HepG2 (cell line): Measurements from ENCODE around the gene PRKCSH. TPM values are rescaled to one million over a fixed set of nuclear protein-coding genes. Genes with fewer than 3 reads are reported as not detected.

Experiments
- ATAC-seq: fragments of 200-7000 bp; cut with Tn5 transposase; 3 replicates; pipeline ENCODE4 v1.9.1; 2020; ENCODE audit warnings: mild to moderate bottlenecking, moderate library complexity
- BruUV-seq: library from RNA; stranded (reverse); fragments of 400-500 nt; replicated peaks from 2 replicates; lab custom pipeline; 2021; lab: Mats Ljungman, UMichigan
- CTCF ChIA-PET: fragments of 300-600 bp; formaldehyde crosslinking; extraction: SDS; loops from one replicate; lab custom pipeline; 2021; ENCODE audit warnings: low total read pairs, inconsistent platforms, low intra/inter-chr PET ratio; lab: Yijun Ruan, JAX
- POLR2A ChIA-PET: fragments of 350-600 bp; sonication (Branson Sonifier 250); formaldehyde crosslinking; loops from one replicate; lab custom pipeline; 2020; ENCODE audit warnings: antibody characterized with exemption, inconsistent platforms; lab: Yijun Ruan, JAX
- DNase-seq: peaks from one replicate; pipeline ENCODE4 v3.0.0-alpha.2; 2015; ENCODE audit warnings: low spot score
- FAIRE-seq: peaks from 3 replicates; lab custom pipeline; 2011; peaks lifted over from hg19 to GRCh38; lab: Jason Lieb, UNC
- H2AFZ ChIP-seq: one replicate; pipeline ENCODE4 v1.6.1; 2011; ENCODE audit warnings: low read length, inconsistent platforms
- H3K27ac ChIP-seq: fragments of 300-600 bp; 3 replicates; pipeline ENCODE4 v1.8.0; 2011; ENCODE audit warnings: mixed run types, mild to moderate bottlenecking, mixed read lengths, low read length, inconsistent platforms; ENCODE audit not compliant: insufficient read depth; ENCODE audit errors: extremely low read length
- H3K27me3 ChIP-seq, 2 experiments: fragments of 200-600 bp in 1 of 2; 2 replicates in 1 of 2; 3 replicates in 1 of 2; pipeline versions ENCODE4 v1.6.0 to v1.8.0; 2011; ENCODE audit warnings: low read length in 2 of 2, mild to moderate bottlenecking in 2 of 2, moderate library complexity in 2 of 2, inconsistent platforms in 1 of 2; ENCODE audit not compliant: insufficient read depth in 2 of 2, control insufficient read depth in 1 of 2
- H3K36me3 ChIP-seq, 2 experiments: fragments of 200-600 bp in 1 of 2; replicated peaks in 1 of 2; 2 replicates in 1 of 2; 3 replicates in 1 of 2; pipeline versions ENCODE4 v1.5.1 to v1.8.0; 2011; ENCODE audit warnings: low read length in 2 of 2, inconsistent platforms in 1 of 2; ENCODE audit not compliant: insufficient read depth in 2 of 2, control insufficient read depth in 1 of 2
- H3K4me1 ChIP-seq: 2 replicates; pipeline ENCODE4 v1.5.1; 2012; ENCODE audit warnings: low read length, inconsistent platforms; ENCODE audit not compliant: insufficient read depth
- H3K4me2 ChIP-seq: 2 replicates; pipeline ENCODE4 v1.6.0; 2011; ENCODE audit warnings: low read depth, low read length, inconsistent platforms
- H3K4me3 ChIP-seq, 3 experiments: fragments of 200-600 bp in 1 of 3; sonication (generic), shearing (Covaris generic) in 1 of 3; replicated peaks in 1 of 3; 2 replicates each; pipeline ENCODE4 v1.5.1; 2011 to 2016; ENCODE audit warnings: low read length in 3 of 3, inconsistent platforms in 2 of 3, low read depth in 2 of 3, mild to moderate bottlenecking in 2 of 3, control low read depth in 1 of 3, mixed read lengths in 1 of 3; ENCODE audit not compliant: insufficient read depth in 1 of 3
- H3K79me2 ChIP-seq: one replicate; pipeline ENCODE4 v1.6.1; 2011; ENCODE audit warnings: low read length, inconsistent platforms; ENCODE audit not compliant: insufficient read depth
- H3K9ac ChIP-seq: 2 replicates; pipeline ENCODE4 v1.6.0; 2011; ENCODE audit warnings: mild to moderate bottlenecking, low read depth, low read length, inconsistent platforms; ENCODE audit not compliant: insufficient read depth
- H3K9me3 ChIP-seq: 2 replicates; pipeline ENCODE4 v1.5.1; 2012; ENCODE audit warnings: mild to moderate bottlenecking, low read length
- H4K20me1 ChIP-seq: 2 replicates; pipeline ENCODE4 v1.6.0; 2011; ENCODE audit warnings: inconsistent platforms, mild to moderate bottlenecking, low read length, moderate library complexity; ENCODE audit not compliant: insufficient read depth
- HIVEP1 ChIP-seq: sonication (generic); formaldehyde crosslinking; IDR thresholded peaks from 2 replicates; pipeline ENCODE4 v1.4.0; 2020; ENCODE audit warnings: mild to moderate bottlenecking, missing genetic modification reagents
- RELA ChIP-seq: sonication (generic); formaldehyde crosslinking; IDR thresholded peaks from 2 replicates; pipeline ENCODE4 v1.4.0; 2020; ENCODE audit warnings: missing genetic modification reagents
- ZNF20 ChIP-seq: sonication (generic); formaldehyde crosslinking; IDR thresholded peaks from 2 replicates; pipeline ENCODE4 v1.4.0; 2020; ENCODE audit warnings: mild to moderate bottlenecking, moderate library complexity, missing genetic modification reagents
- ZNF292 ChIP-seq: sonication (generic); formaldehyde crosslinking; IDR thresholded peaks from 2 replicates; pipeline ENCODE4 v1.8.1; 2022; ENCODE audit warnings: mild to moderate bottlenecking, low read depth, missing genetic modification reagents, borderline replicate concordance
- WGBS: methylation state at CpG from one replicate; pipeline ENCODE4 v1.1.6; 2017; ENCODE audit warnings: low lambda C conversion rate; 5-methylcytosine and 5-hydroxymethylcytosine counted together
- in situ Hi-C: cut with HindIII; loops from 2 replicates; pipeline ENCODE4 v1.10.0; 2017; ENCODE audit warnings: low pct_unique_long_range_greater_than_20kb; ENCODE audit not compliant: extremely low pct_ligation_motif_present
- intact Hi-C: fragments of 100-400 bp; cut with micrococcal nuclease; formaldehyde crosslinking; loops from one replicate; pipeline ENCODE4 v1.10.0; 2022; ENCODE audit not compliant: unreplicated experiment
- polyA plus RNA-seq, 8 experiments: library from polyadenylated mRNA; depleted of rRNA in 3 of 8; stranded (reverse) in 7 of 8; unstranded in 1 of 8; fragments of >200 nt; fragmentation: Illumina TruSeq in 4 of 8; extraction: Trizol in 4 of 8; gene quantifications; 2 replicates each; pipeline versions ENCODE4 v1.2.1 to v1.2.3, GENCODE V29; 2011 to 2016; ENCODE audit warnings: low read depth in 4 of 8, missing spikeins in 1 of 8, mixed read lengths in 1 of 8; ENCODE audit not compliant: insufficient read depth in 1 of 8
- total RNA-seq, 5 experiments: library from RNA; depleted of rRNA; stranded (reverse); fragments of >200 nt; fragmentation: Illumina TruSeq; extraction: Trizol; gene quantifications; 2 replicates each; pipeline ENCODE4 v1.2.3, GENCODE V29; 2016; ENCODE audit warnings: low read depth in 1 of 5
- TF ChIP-seq, protein P1 (sequence below): sonication (generic); formaldehyde crosslinking; IDR thresholded peaks from 2 replicates; pipeline ENCODE4 v1.4.0; 2020; ENCODE audit warnings: mild to moderate bottlenecking, missing genetic modification reagents
- TF ChIP-seq, protein P2 (sequence below), 2 experiments: fragments of 450-650 bp in 1 of 2; sonication (generic) in 1 of 2; formaldehyde crosslinking in 1 of 2; IDR thresholded peaks; 2 replicates each; pipeline versions ENCODE4 v1.6.1 to v1.8.0; 2016 to 2022; ENCODE audit warnings: antibody characterized with exemption in 1 of 2, mild to moderate bottlenecking in 1 of 2, missing genetic modification reagents in 1 of 2

Gene PRKCSH
- total and polyA plus RNA-seq, 2 of the 13 experiments (the other 11 are each of a cell fraction or from before 2014, with no cell fraction given), result 85.1 to 125 TPM

DNA sequence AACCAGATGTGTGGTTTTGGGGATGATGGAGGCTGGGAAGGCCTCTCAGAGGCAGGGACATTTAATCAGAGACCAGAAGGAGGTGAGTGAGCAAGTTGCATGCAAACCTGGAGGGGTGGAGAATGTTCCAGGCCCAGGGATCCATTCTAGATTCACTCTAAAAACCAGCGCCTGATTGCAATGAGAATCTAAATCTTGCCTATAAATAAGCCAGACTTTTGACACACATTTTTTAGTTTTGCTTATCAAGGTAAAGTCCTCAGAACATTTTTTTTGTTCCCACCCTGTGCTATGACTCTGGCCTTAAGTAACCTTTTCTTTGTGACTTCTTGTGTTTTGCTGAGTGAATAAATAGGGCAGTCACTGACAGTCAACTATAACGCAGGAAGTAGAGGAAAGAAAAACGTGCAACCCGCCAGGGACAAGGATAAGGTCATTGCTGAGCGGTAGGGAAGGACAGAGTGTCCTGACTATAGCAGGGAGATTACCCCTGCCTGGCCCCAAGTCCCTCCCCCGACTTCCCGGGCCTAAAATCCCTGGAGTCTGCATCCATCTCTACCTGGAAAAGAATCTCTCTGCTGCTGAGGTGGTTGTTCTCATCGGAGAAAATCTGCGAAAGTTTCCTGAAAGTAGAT lies 30.7 kb upstream of the PRKCSH start:
- H2AFZ ChIP-seq, result no peak overlapping the region
- H3K79me2 ChIP-seq, result no peaks in the 10 kb centered on the region
- H3K4me1 ChIP-seq, result no peaks in the 10 kb centered on the region
- no peak overlapping the region for H3K4me2 ChIP-seq
- ATAC-seq, result no peak
- BruUV-seq, result no TSS peak
- ChIA-PET CTCF (no interaction called here), POLR2A (no interaction called here)
- no peaks in the 10 kb centered on the region for H3K36me3 ChIP-seq
- H3K4me3 ChIP-seq, result no peak overlapping the region
- no peaks in the 10 kb centered on the region for H3K27me3 ChIP-seq
- H3K9me3 ChIP-seq, result no peaks in the 10 kb centered on the region
- DNase-seq, result no peak
- H3K9ac ChIP-seq, result no peak overlapping the region
- intact Hi-C loops, result no loop called here
- no peaks in the 10 kb centered on the region for H4K20me1 ChIP-seq
- H3K27ac ChIP-seq, result no peak overlapping the region
- 68% methylated on average over 9 of the region's 9 CpGs for WGBS
- FAIRE-seq, result no peak
- in situ Hi-C loops, result no loop called here
- TF ChIP-seq RELA (CRISPR knock-in tag), result no peak
- TF ChIP-seq HIVEP1 (CRISPR knock-in tag), result no peak
- TF ChIP-seq ZNF292 (CRISPR knock-in tag), result no peak
- TF ChIP-seq, protein P1, sequence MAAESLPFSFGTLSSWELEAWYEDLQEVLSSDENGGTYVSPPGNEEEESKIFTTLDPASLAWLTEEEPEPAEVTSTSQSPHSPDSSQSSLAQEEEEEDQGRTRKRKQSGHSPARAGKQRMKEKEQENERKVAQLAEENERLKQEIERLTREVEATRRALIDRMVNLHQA, result no peak
- TF ChIP-seq ZNF20 (CRISPR knock-in tag), result no peak
- TF ChIP-seq, protein P2, sequence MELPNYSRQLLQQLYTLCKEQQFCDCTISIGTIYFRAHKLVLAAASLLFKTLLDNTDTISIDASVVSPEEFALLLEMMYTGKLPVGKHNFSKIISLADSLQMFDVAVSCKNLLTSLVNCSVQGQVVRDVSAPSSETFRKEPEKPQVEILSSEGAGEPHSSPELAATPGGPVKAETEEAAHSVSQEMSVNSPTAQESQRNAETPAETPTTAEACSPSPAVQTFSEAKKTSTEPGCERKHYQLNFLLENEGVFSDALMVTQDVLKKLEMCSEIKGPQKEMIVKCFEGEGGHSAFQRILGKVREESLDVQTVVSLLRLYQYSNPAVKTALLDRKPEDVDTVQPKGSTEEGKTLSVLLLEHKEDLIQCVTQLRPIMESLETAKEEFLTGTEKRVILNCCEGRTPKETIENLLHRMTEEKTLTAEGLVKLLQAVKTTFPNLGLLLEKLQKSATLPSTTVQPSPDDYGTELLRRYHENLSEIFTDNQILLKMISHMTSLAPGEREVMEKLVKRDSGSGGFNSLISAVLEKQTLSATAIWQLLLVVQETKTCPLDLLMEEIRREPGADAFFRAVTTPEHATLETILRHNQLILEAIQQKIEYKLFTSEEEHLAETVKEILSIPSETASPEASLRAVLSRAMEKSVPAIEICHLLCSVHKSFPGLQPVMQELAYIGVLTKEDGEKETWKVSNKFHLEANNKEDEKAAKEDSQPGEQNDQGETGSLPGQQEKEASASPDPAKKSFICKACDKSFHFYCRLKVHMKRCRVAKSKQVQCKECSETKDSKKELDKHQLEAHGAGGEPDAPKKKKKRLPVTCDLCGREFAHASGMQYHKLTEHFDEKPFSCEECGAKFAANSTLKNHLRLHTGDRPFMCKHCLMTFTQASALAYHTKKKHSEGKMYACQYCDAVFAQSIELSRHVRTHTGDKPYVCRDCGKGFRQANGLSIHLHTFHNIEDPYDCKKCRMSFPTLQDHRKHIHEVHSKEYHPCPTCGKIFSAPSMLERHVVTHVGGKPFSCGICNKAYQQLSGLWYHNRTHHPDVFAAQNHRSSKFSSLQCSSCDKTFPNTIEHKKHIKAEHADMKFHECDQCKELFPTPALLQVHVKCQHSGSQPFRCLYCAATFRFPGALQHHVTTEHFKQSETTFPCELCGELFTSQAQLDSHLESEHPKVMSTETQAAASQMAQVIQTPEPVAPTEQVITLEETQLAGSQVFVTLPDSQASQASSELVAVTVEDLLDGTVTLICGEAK (IDR thresholded peaks at IDR 0.05), result no peak
- TF ChIP-seq, protein P2 (CRISPR knock-in tag; IDR thresholded peaks at IDR 0.05), result no peak
